Stomach (tissue), 4 donors: ENCODE results near the gene ARAP3.

Experiments
- CTCF ChIP-seq, 7 experiments: fragments of 450-650 bp in 4 of 7; fragments of 200-600 bp in 3 of 7; sonication (generic) in 3 of 7; IDR thresholded peaks; one replicate each; pipeline ENCODE4 v1.5.1; 2016 to 2019; ENCODE audit warnings: antibody characterized with exemption in 7 of 7, control low read depth in 2 of 7, mild to moderate bottlenecking in 1 of 7
- EP300 ChIP-seq: sonication (generic); formaldehyde crosslinking; IDR thresholded peaks from one replicate; pipeline ENCODE4 v1.6.1; 2017; ENCODE audit warnings: antibody characterized with exemption
- POLR2A ChIP-seq, 4 donors: fragments of 450-650 bp; IDR thresholded peaks; one replicate each; pipeline ENCODE4 v1.6.1; 2016; ENCODE audit warnings: antibody characterized with exemption in 4 of 4, control low read depth in 2 of 4, mild to moderate bottlenecking in 1 of 4, moderate library complexity in 1 of 4
- POLR2AphosphoS5 ChIP-seq, 3 donors: sonication (generic); formaldehyde crosslinking; IDR thresholded peaks; one replicate each; pipeline ENCODE4 v1.6.1; 2016; ENCODE audit warnings: antibody characterized with exemption in 3 of 3

GRCh38 chr5:141672841-141673813 lies 8.9 kb downstream of the ARAP3 start:
- TF ChIP-seq CTCF (IDR thresholded peaks at IDR 0.05) = no peak
- no peak for TF ChIP-seq POLR2AphosphoS5 (IDR thresholded peaks at IDR 0.05)
- no peak for TF ChIP-seq EP300
- no peak for TF ChIP-seq POLR2A (IDR thresholded peaks at IDR 0.05)
